ENCODE measurements around the gene FILIP1L. TPM values are rescaled to one million over a fixed set of nuclear protein-coding genes. Genes with fewer than 3 reads are reported as not detected.

The FILIP1L gene
- total RNA-seq, 1 experiment from 2014 or later, result 15.5 TPM

- CTCF ChIA-PET, result interaction anchor here (1.0 kb wide), 1 partner anchor 35 kb away, joined by 3 read pairs; no protein-coding TSS in a partner anchor
- POLR2A ChIA-PET, result no interaction called here
- TF ChIP-seq CTCF (IDR thresholded peaks at IDR 0.05; ENCODE audit: insufficient read depth in 1 of 2, low read depth in 1 of 2, low read length in 1 of 2, severe bottlenecking in 1 of 2, unreplicated experiment in 1 of 2), result no peak
Measured at GRCh38 chr3:100081986-100082692, 32.2 kb downstream of the FILIP1L start.

GRCh38 chr3:100081311-100081710 is 33.0 kb downstream of the FILIP1L start:
- TF ChIP-seq CTCF (IDR thresholded peaks at IDR 0.05; ENCODE audit: insufficient read depth in 1 of 2, low read depth in 1 of 2, low read length in 1 of 2, severe bottlenecking in 1 of 2, unreplicated experiment in 1 of 2), result no peak
- Mint-ChIP-seq H3K4me1 (ENCODE audit: low read depth, unreplicated experiment) (peaks cover 40% of the 10 kb centered on the region), H3K4me3 (ENCODE audit: unreplicated experiment) (no peak overlapping the region), H3K9me3 (ENCODE audit: unreplicated experiment) (no peaks in the 10 kb centered on the region), H3K36me3 (ENCODE audit: insufficient read depth, unreplicated experiment) (peaks cover 12% of the 10 kb centered on the region), H3K27ac (ENCODE audit: unreplicated experiment) (peak overlapping the region; percentile 53), H3K27me3 (ENCODE audit: insufficient read depth, unreplicated experiment) (no peaks in the 10 kb centered on the region)
- no TSS peak for BruUV-seq (replicated peaks)
- intact Hi-C loops (cut with micrococcal nuclease; ENCODE audit: unreplicated experiment), result loop anchor here (1.0 kb wide), 3 partner anchors 17 to 150 kb away; no protein-coding TSS in a partner anchor
- Histone ChIP-seq H3K4me3 (ENCODE audit: low read depth, low read length) (no peak overlapping the region), H3K27me3 (replicated peaks; ENCODE audit: control insufficient read depth, insufficient read depth, low read length) (no peaks in the 10 kb centered on the region), H3K36me3 (ENCODE audit: control insufficient read depth, insufficient read depth, low read length) (no peaks in the 10 kb centered on the region), H3K9me3 (no peaks in the 10 kb centered on the region), H3K4me1 (peaks cover 57% of the 10 kb centered on the region)
- POLR2A ChIA-PET, result interaction anchor here (0.6 kb wide), 1 partner anchor 39 kb away, joined by 4 read pairs; no protein-coding TSS in a partner anchor
- CTCF ChIA-PET, result interaction anchor here (1.0 kb wide), 1 partner anchor 34 kb away, joined by 3 read pairs; no protein-coding TSS in a partner anchor
- peak in 1 of 2 experiments; percentile 36 for DNase-seq

More at GRCh38 chr3:100081986-100082692, 32.2 kb downstream of the FILIP1L start:
- Mint-ChIP-seq H3K9me3 (ENCODE audit: unreplicated experiment) (no peaks in the 10 kb centered on the region), H3K4me3 (ENCODE audit: unreplicated experiment) (no peak overlapping the region), H3K4me1 (ENCODE audit: low read depth, unreplicated experiment) (peaks cover 40% of the 10 kb centered on the region), H3K27me3 (ENCODE audit: insufficient read depth, unreplicated experiment) (no peaks in the 10 kb centered on the region), H3K36me3 (ENCODE audit: insufficient read depth, unreplicated experiment) (peaks cover 10% of the 10 kb centered on the region), H3K27ac (ENCODE audit: unreplicated experiment) (no peak overlapping the region)
- no peak for DNase-seq
- Histone ChIP-seq H3K27me3 (replicated peaks; ENCODE audit: control insufficient read depth, insufficient read depth, low read length) (no peaks in the 10 kb centered on the region), H3K36me3 (ENCODE audit: control insufficient read depth, insufficient read depth, low read length) (no peaks in the 10 kb centered on the region), H3K4me1 (peaks cover 59% of the 10 kb centered on the region), H3K4me3 (ENCODE audit: low read depth, low read length) (no peak overlapping the region), H3K9me3 (no peaks in the 10 kb centered on the region)
- BruUV-seq (replicated peaks), result no TSS peak
- intact Hi-C loops (cut with micrococcal nuclease; ENCODE audit: unreplicated experiment), result loop anchor here (1.0 kb wide), 3 partner anchors 16 to 151 kb away; no protein-coding TSS in a partner anchor

GRCh38 chr3:100080573-100080972 is 33.7 kb downstream of the FILIP1L start:
- H3K9me3 Mint-ChIP-seq (ENCODE audit: unreplicated experiment), result no peaks in the 10 kb centered on the region
- Histone ChIP-seq H3K4me3 (ENCODE audit: low read depth, low read length) (no peak overlapping the region), H3K4me1 (peaks cover 53% of the 10 kb centered on the region), H3K9me3 (no peaks in the 10 kb centered on the region), H3K27me3 (replicated peaks; ENCODE audit: control insufficient read depth, insufficient read depth, low read length) (no peaks in the 10 kb centered on the region), H3K36me3 (ENCODE audit: control insufficient read depth, insufficient read depth, low read length) (no peaks in the 10 kb centered on the region)
- no peak for TF ChIP-seq CTCF (IDR thresholded peaks at IDR 0.05; ENCODE audit: insufficient read depth in 1 of 2, low read depth in 1 of 2, low read length in 1 of 2, severe bottlenecking in 1 of 2, unreplicated experiment in 1 of 2)
- no peaks in the 10 kb centered on the region for H3K27me3 Mint-ChIP-seq (ENCODE audit: insufficient read depth, unreplicated experiment)
- BruUV-seq (replicated peaks), result no TSS peak
- ChIA-PET POLR2A (interaction anchor here (0.8 kb wide), 1 partner anchor 17 kb away, joined by 3 read pairs; no protein-coding TSS in a partner anchor), CTCF (interaction anchor here (1.0 kb wide), 1 partner anchor 174 kb away, joined by 3 read pairs; no protein-coding TSS in a partner anchor)
- peak; percentile 61 to 62 for DNase-seq
- peaks cover 12% of the 10 kb centered on the region for H3K36me3 Mint-ChIP-seq (ENCODE audit: insufficient read depth, unreplicated experiment)
- peaks cover 46% of the 10 kb centered on the region for H3K4me1 Mint-ChIP-seq (ENCODE audit: low read depth, unreplicated experiment)
- H3K4me3 Mint-ChIP-seq (ENCODE audit: unreplicated experiment), result no peak overlapping the region
- peak overlapping the region; percentile 53 for H3K27ac Mint-ChIP-seq (ENCODE audit: unreplicated experiment)
- intact Hi-C loops (cut with micrococcal nuclease; ENCODE audit: unreplicated experiment), result no loop called here
